SU-DHL-6 (cell line): ENCODE results near the gene ATRNL1.

Experiments used
- H2AFZ ChIP-seq: fragments of 200-600 bp; sonication (generic); 2 replicates; pipeline ENCODE4 v1.6.1; 2014; ENCODE audit warnings: low read depth, mild to moderate bottlenecking, moderate library complexity, mixed read lengths, antibody characterized with exemption, low read length; ENCODE audit not compliant: severe bottlenecking
- H3F3A ChIP-seq: fragments of 200-600 bp; shearing (Covaris generic); 2 replicates; pipeline ENCODE4 v1.6.0; 2016; ENCODE audit warnings: antibody characterized with exemption, mild to moderate bottlenecking; ENCODE audit not compliant: insufficient read depth
- H3K27ac ChIP-seq: fragments of 200-600 bp; sonication (generic); 2 replicates; pipeline ENCODE4 v1.5.1; 2016; ENCODE audit warnings: low read depth, mild to moderate bottlenecking, low read length, moderate library complexity, mixed read lengths
- H3K27me3 ChIP-seq: fragments of 200-600 bp; sonication (generic), shearing (Covaris generic); 2 replicates; pipeline ENCODE4 v1.6.0; 2014; ENCODE audit warnings: mild to moderate bottlenecking, low read length
- H3K36me3 ChIP-seq: fragments of 200-600 bp; sonication (generic); 2 replicates; pipeline ENCODE4 v1.6.1; 2014; ENCODE audit warnings: mild to moderate bottlenecking, low read length, mixed read lengths
- H3K4me2 ChIP-seq: fragments of 300-600, 200-600 bp; shearing (Covaris generic), sonication (generic); 2 replicates; pipeline ENCODE4 v1.6.0; 2014; ENCODE audit warnings: low read length, low read depth, mild to moderate bottlenecking; ENCODE audit not compliant: poor library complexity, severe bottlenecking
- H3K4me3 ChIP-seq: fragments of 200-600 bp; sonication (generic); 2 replicates; pipeline ENCODE4 v1.5.1; 2014; ENCODE audit warnings: antibody characterized with exemption, low read length, mild to moderate bottlenecking, mixed read lengths; ENCODE audit not compliant: insufficient read depth, poor library complexity, severe bottlenecking
- H3K79me2 ChIP-seq: fragments of 200-600 bp; sonication (generic); 2 replicates; pipeline ENCODE4 v1.6.1; 2014; ENCODE audit warnings: mild to moderate bottlenecking, low read length, moderate library complexity; ENCODE audit not compliant: insufficient read depth
- H3K9ac ChIP-seq: fragments of 200-600 bp; sonication (generic); 2 replicates; pipeline ENCODE4 v1.7.0; 2014; ENCODE audit warnings: mild to moderate bottlenecking, low read length
- H3K9me2 ChIP-seq: fragments of 200-600 bp; sonication (generic); replicated peaks from 2 replicates; pipeline ENCODE4 v1.6.1; 2014; ENCODE audit warnings: low read length; ENCODE audit not compliant: insufficient read depth
- H3K9me3 ChIP-seq: fragments of 200-600 bp; sonication (generic); 2 replicates; pipeline ENCODE4 v1.6.1; 2014; ENCODE audit warnings: low read length, mixed read lengths; ENCODE audit not compliant: insufficient read depth
- H4K20me1 ChIP-seq: fragments of 200-600 bp; sonication (generic); 2 replicates; pipeline ENCODE4 v1.6.1; 2014; ENCODE audit warnings: low read depth, mild to moderate bottlenecking, antibody characterized with exemption, low read length, moderate library complexity, mixed read lengths
- CTCF ChIP-seq: fragments of 200-600 bp; sonication (generic); IDR thresholded peaks from one replicate; pipeline ENCODE4 v1.5.1; 2017; ENCODE audit warnings: antibody characterized with exemption, mild to moderate bottlenecking, low read length, moderate library complexity; ENCODE audit not compliant: insufficient read depth, poor library complexity, severe bottlenecking
- EZH2phosphoT487 ChIP-seq: fragments of 200-600 bp; sonication (generic), shearing (Covaris generic); conservative IDR thresholded peaks from 2 replicates; pipeline ENCODE4 v1.6.1; 2018; ENCODE audit warnings: mild to moderate bottlenecking, antibody characterized with exemption, low read length, moderate library complexity, mixed read lengths

Gene ATRNL1

GRCh38 chr10:115802911-115803310 is 709.7 kb downstream of the ATRNL1 start:
- H4K20me1 ChIP-seq: no peaks in the 10 kb centered on the region
- H3K4me2 ChIP-seq: no peak overlapping the region
- H3K27ac ChIP-seq: no peak overlapping the region
- H3K9me2 ChIP-seq: no peaks in the 10 kb centered on the region
- H2AFZ ChIP-seq: no peak overlapping the region
- H3K79me2 ChIP-seq: no peaks in the 10 kb centered on the region
- H3K9ac ChIP-seq: no peak overlapping the region
- no peaks in the 10 kb centered on the region for H3K27me3 ChIP-seq
- no peak overlapping the region for H3K4me3 ChIP-seq
- no peak for TF ChIP-seq EZH2phosphoT487
- TF ChIP-seq CTCF: no peak
- H3K36me3 ChIP-seq: no peaks in the 10 kb centered on the region
- no peaks in the 10 kb centered on the region for H3K9me3 ChIP-seq
- no peaks in the 10 kb centered on the region for H3F3A ChIP-seq

GRCh38 chr10:115814542-115814941 is 721.4 kb downstream of the ATRNL1 start:
- Histone ChIP-seq H2AFZ (no peak overlapping the region), H3K9me2 (no peaks in the 10 kb centered on the region), H3F3A (no peaks in the 10 kb centered on the region), H3K36me3 (no peaks in the 10 kb centered on the region), H3K27me3 (no peaks in the 10 kb centered on the region), H3K79me2 (no peaks in the 10 kb centered on the region), H3K9me3 (no peaks in the 10 kb centered on the region), H3K27ac (no peak overlapping the region), H3K9ac (no peak overlapping the region), H4K20me1 (no peaks in the 10 kb centered on the region), H3K4me2 (no peak overlapping the region), H3K4me3 (no peak overlapping the region)
- no peak for TF ChIP-seq CTCF
- no peak for TF ChIP-seq EZH2phosphoT487

GRCh38 chr10:115818012-115818411 is 724.8 kb downstream of the ATRNL1 start:
- Histone ChIP-seq H3K79me2 (no peaks in the 10 kb centered on the region), H3K4me3 (no peak overlapping the region), H2AFZ (no peak overlapping the region), H3K27ac (no peak overlapping the region), H3K36me3 (no peaks in the 10 kb centered on the region), H3K9ac (no peak overlapping the region), H4K20me1 (no peaks in the 10 kb centered on the region), H3K4me2 (no peak overlapping the region), H3K9me3 (no peaks in the 10 kb centered on the region), H3F3A (no peaks in the 10 kb centered on the region), H3K9me2 (no peaks in the 10 kb centered on the region), H3K27me3 (no peaks in the 10 kb centered on the region)
- TF ChIP-seq EZH2phosphoT487 (no peak), CTCF (no peak)

- Histone ChIP-seq H2AFZ (no peak overlapping the region), H3K4me2 (no peak overlapping the region), H3K9ac (no peak overlapping the region), H3K36me3 (no peaks in the 10 kb centered on the region), H3K9me3 (no peaks in the 10 kb centered on the region), H3K27me3 (no peaks in the 10 kb centered on the region), H3K27ac (no peak overlapping the region), H4K20me1 (no peaks in the 10 kb centered on the region), H3K9me2 (no peaks in the 10 kb centered on the region), H3K4me3 (no peak overlapping the region), H3K79me2 (no peaks in the 10 kb centered on the region), H3F3A (no peaks in the 10 kb centered on the region)
- TF ChIP-seq CTCF (no peak), EZH2phosphoT487 (no peak)
Measured at GRCh38 chr10:115826396-115826795, 733.2 kb downstream of the ATRNL1 start.
